ENCODE measurements around the gene C16orf86. TPM values are rescaled to one million over a fixed set of nuclear protein-coding genes. Genes with fewer than 3 reads are reported as not detected.

Gene C16orf86
- total RNA-seq, 1 experiment from 2014 or later: 0.65 TPM

GRCh38 chr16:67660564-67661028, 6.0 kb upstream of the C16orf86 start, which contains the start of gene PARD6A:
PARD6A (plus strand) TSS chr16:67660960; CDS start chr16:67661039, 79 bp downstream.
- peak; percentile 94 for DNase-seq (ENCODE audit: unreplicated experiment)
- intact Hi-C loops (cut with micrococcal nuclease): loop anchor here (2.0 kb wide), 1 partner anchor 140 kb away; no protein-coding TSS in a partner anchor
- Mint-ChIP-seq H3K9me3 (ENCODE audit: unreplicated experiment) (no peaks in the 10 kb centered on the region), H3K36me3 (ENCODE audit: insufficient read depth, unreplicated experiment) (no peaks in the 10 kb centered on the region), H3K27me3 (ENCODE audit: insufficient read depth, unreplicated experiment) (no peaks in the 10 kb centered on the region), H3K4me1 (ENCODE audit: insufficient read depth, unreplicated experiment) (peaks cover 6% of the 10 kb centered on the region), H3K4me3 (ENCODE audit: unreplicated experiment) (peak within 1 kb of the TSS; percentile 86), H3K27ac (ENCODE audit: low read depth, unreplicated experiment) (peak within 1 kb of the TSS; percentile 97)
- no peak for TF ChIP-seq CTCF (IDR thresholded peaks at IDR 0.05; ENCODE audit: unreplicated experiment)
- ChIA-PET CTCF (interaction anchor here (0.6 to 2.4 kb wide), 5 partner anchors 12 to 158 kb away, joined by 3 to 12 read pairs (median 5); partner anchors contain the start of gene CTCF), POLR2A (interaction anchor here (0.8 to 2.2 kb wide), 17 partner anchors 10 to 275 kb away, joined by 3 to 23 read pairs (median 4); partner anchors contain the start of genes CENPT, CTCF, GFOD2 and NUTF2)
- no TSS peak for BruUV-seq (replicated peaks)

DNA sequence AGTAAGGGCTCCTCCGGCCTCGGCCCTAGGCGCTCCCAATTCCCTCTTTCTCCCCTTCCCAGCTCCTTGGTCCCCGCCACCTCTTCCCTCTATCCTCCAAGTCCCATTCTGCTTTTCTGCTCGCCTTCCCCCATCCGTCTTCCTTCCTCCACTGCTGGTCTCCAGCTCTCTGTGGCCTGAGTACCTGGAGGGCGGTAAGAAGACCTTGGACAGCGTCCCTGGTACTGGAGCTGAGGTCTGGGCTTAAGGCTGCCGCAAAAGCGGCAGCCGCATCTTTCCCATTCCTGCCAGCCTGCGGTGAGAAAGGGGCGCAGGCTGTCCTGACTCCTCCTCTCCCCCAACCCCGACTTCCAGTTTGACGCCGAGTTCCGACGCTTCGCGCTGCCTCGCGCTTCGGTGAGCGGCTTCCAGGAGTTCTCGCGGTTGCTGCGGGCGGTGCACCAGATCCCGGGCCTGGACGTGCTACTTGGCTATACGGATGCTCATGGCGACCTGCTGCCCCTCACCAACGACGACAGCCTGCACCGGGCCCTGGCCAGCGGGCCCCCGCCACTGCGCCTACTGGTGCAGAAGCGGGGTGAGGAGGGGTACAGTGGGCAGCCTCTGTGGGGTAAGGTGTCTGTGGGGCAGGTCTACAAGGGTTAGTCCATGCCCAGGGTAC, 5.4 kb upstream of the C16orf86 start:
- BruUV-seq (replicated peaks): no TSS peak
- peak; percentile 15 for DNase-seq (ENCODE audit: unreplicated experiment)
- TF ChIP-seq CTCF (IDR thresholded peaks at IDR 0.05; ENCODE audit: unreplicated experiment): no peak
- Mint-ChIP-seq H3K4me3 (ENCODE audit: unreplicated experiment) (peak overlapping the region; percentile 86), H3K9me3 (ENCODE audit: unreplicated experiment) (no peaks in the 10 kb centered on the region), H3K36me3 (ENCODE audit: insufficient read depth, unreplicated experiment) (no peaks in the 10 kb centered on the region), H3K4me1 (ENCODE audit: insufficient read depth, unreplicated experiment) (peaks cover 6% of the 10 kb centered on the region), H3K27ac (ENCODE audit: low read depth, unreplicated experiment) (peak overlapping the region; percentile 97), H3K27me3 (ENCODE audit: insufficient read depth, unreplicated experiment) (no peaks in the 10 kb centered on the region)
- POLR2A ChIA-PET: interaction anchor here (1.2 to 2.2 kb wide), 4 partner anchors 20 to 89 kb away, joined by 3 to 11 read pairs (median 6); partner anchors contain the start of gene GFOD2
- CTCF ChIA-PET: interaction anchor here (1.6 to 2.4 kb wide), 2 partner anchors 11 to 99 kb away, joined by 5 to 12 read pairs; partner anchors contain the start of gene CTCF
- intact Hi-C loops (cut with micrococcal nuclease): loop anchor here (2.0 kb wide), 1 partner anchor 140 kb away; no protein-coding TSS in a partner anchor

DNA sequence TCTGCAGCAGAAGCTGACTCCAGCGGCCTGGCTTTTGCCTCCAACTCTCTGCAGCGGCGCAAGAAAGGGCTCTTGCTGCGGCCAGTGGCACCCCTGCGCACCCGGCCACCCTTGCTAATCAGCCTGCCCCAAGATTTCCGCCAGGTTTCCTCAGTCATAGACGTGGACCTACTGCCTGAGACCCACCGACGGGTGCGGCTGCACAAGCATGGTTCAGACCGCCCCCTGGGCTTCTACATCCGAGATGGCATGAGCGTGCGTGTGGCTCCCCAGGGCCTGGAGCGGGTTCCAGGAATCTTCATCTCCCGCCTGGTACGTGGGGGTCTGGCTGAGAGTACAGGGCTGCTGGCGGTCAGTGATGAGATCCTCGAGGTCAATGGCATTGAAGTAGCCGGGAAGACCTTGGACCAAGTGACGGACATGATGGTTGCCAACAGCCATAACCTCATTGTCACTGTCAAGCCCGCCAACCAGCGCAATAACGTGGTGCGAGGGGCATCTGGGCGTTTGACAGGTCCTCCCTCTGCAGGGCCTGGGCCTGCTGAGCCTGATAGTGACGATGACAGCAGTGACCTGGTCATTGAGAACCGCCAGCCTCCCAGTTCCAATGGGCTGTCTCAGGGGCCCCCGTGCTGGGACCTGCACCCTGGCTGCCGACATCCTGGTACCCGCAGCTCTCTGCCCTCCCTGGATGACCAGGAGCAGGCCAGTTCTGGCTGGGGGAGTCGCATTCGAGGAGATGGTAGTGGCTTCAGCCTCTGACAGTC, 4.5 kb upstream of the C16orf86 start:
- ChIA-PET POLR2A (interaction anchor here (1.0 kb wide), 1 partner anchor 97 kb away, joined by 3 read pairs; no protein-coding TSS in a partner anchor), CTCF (interaction anchor here (0.8 to 6.9 kb wide), 3 partner anchors 10 to 141 kb away, joined by 3 to 57 read pairs (median 12); partner anchors contain the start of gene CTCF)
- no peak for TF ChIP-seq CTCF (IDR thresholded peaks at IDR 0.05; ENCODE audit: unreplicated experiment)
- Mint-ChIP-seq H3K4me3 (ENCODE audit: unreplicated experiment) (no peak overlapping the region), H3K27me3 (ENCODE audit: insufficient read depth, unreplicated experiment) (no peaks in the 10 kb centered on the region), H3K27ac (ENCODE audit: low read depth, unreplicated experiment) (no peak overlapping the region), H3K4me1 (ENCODE audit: insufficient read depth, unreplicated experiment) (peaks cover 6% of the 10 kb centered on the region), H3K36me3 (ENCODE audit: insufficient read depth, unreplicated experiment) (no peaks in the 10 kb centered on the region), H3K9me3 (ENCODE audit: unreplicated experiment) (no peaks in the 10 kb centered on the region)
- no peak for DNase-seq (ENCODE audit: unreplicated experiment)
- intact Hi-C loops (cut with micrococcal nuclease): loop anchor here (2.0 kb wide), 1 partner anchor 141 kb away; no protein-coding TSS in a partner anchor
- no TSS peak for BruUV-seq (replicated peaks)
